Calu3 (cell line): Measurements from ENCODE around the gene CSNK1A1. TPM values are rescaled to one million over a fixed set of nuclear protein-coding genes. Genes with fewer than 3 reads are reported as not detected.

Experiments
- BruUV-seq: library from RNA; stranded (reverse); fragments of 400-500 nt; replicated peaks from 2 replicates; lab custom pipeline; 2021; lab: Mats Ljungman, UMichigan
- CTCF ChIA-PET: fragments of 300-600 bp; sonication (Branson Sonifier 250); formaldehyde crosslinking; loops from one replicate; lab custom pipeline; 2022; ENCODE audit warnings: antibody characterized with exemption; lab: Charles Lee
- DNase-seq: peaks from one replicate; pipeline ENCODE4 v3.0.0; 2022
- H3K27ac Mint-ChIP-seq: one replicate; pipeline ENCODE4 v1.8.0; 2022; ENCODE audit warnings: mixed read lengths; ENCODE audit not compliant: unreplicated experiment
- H3K27me3 Mint-ChIP-seq: one replicate; pipeline ENCODE4 v1.8.0; 2022; ENCODE audit warnings: mixed read lengths; ENCODE audit not compliant: unreplicated experiment
- H3K36me3 Mint-ChIP-seq: one replicate; pipeline ENCODE4 v1.8.0; 2022; ENCODE audit warnings: mild to moderate bottlenecking, moderate library complexity, mixed read lengths; ENCODE audit not compliant: insufficient read depth, unreplicated experiment
- H3K4me1 Mint-ChIP-seq: one replicate; pipeline ENCODE4 v1.8.0; 2022; ENCODE audit warnings: mild to moderate bottlenecking, low read depth, mixed read lengths; ENCODE audit not compliant: unreplicated experiment
- H3K4me3 Mint-ChIP-seq: one replicate; pipeline ENCODE4 v1.8.0; 2022; ENCODE audit warnings: mild to moderate bottlenecking, low read depth, moderate library complexity, mixed read lengths; ENCODE audit not compliant: unreplicated experiment
- H3K9me3 Mint-ChIP-seq: one replicate; pipeline ENCODE4 v1.8.0; 2022; ENCODE audit warnings: low read depth, mixed read lengths; ENCODE audit not compliant: unreplicated experiment
- intact Hi-C: fragments of 100-400 bp; cut with micrococcal nuclease; formaldehyde crosslinking; loops from one replicate; pipeline ENCODE4 v1.10.0; 2022; ENCODE audit not compliant: unreplicated experiment
- total RNA-seq: library from RNA; stranded (reverse); gene quantifications from 2 replicates; pipeline ENCODE4 v1.2.3, GENCODE V29; 2022
- TF ChIP-seq, protein P1 (sequence below): fragments of 200-600 bp; IDR thresholded peaks from one replicate; pipeline ENCODE4 v1.8.0; 2022; ENCODE audit warnings: antibody characterized with exemption; ENCODE audit not compliant: unreplicated experiment

Gene CSNK1A1
- total RNA-seq, 1 experiment from 2014 or later, result 377 TPM

DNA sequence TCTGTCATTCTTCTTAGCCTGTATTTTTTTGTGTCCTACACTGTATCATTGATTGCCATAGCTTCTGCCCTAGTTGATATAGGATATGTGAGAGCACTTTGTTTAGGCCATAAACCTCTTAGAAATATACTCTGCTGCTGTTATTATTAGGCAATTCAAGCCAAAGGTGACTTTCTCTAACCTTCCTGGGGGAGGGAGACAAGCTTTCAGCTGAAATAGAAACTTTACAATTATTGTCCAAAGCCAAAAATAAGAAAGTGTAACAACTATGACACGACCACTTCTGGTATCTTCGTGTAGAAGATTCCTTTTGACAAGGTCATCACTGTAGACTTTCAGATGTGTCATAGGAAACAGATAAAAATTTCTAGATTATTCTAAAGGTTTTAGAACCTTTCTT lies 12.2 kb upstream of the CSNK1A1 start:
- Mint-ChIP-seq H3K4me3 (peak overlapping the region; percentile 7), H3K27me3 (no peaks in the 10 kb centered on the region), H3K27ac (peak overlapping the region; percentile 87), H3K9me3 (no peaks in the 10 kb centered on the region), H3K4me1 (peaks cover 36% of the 10 kb centered on the region), H3K36me3 (peaks cover 14% of the 10 kb centered on the region)
- BruUV-seq, result no TSS peak
- no peak for DNase-seq
- intact Hi-C loops, result loop anchor here (5.0 to 10.0 kb wide), 3 partner anchors 54 to 299 kb away; no protein-coding TSS in a partner anchor
- TF ChIP-seq, protein P1, sequence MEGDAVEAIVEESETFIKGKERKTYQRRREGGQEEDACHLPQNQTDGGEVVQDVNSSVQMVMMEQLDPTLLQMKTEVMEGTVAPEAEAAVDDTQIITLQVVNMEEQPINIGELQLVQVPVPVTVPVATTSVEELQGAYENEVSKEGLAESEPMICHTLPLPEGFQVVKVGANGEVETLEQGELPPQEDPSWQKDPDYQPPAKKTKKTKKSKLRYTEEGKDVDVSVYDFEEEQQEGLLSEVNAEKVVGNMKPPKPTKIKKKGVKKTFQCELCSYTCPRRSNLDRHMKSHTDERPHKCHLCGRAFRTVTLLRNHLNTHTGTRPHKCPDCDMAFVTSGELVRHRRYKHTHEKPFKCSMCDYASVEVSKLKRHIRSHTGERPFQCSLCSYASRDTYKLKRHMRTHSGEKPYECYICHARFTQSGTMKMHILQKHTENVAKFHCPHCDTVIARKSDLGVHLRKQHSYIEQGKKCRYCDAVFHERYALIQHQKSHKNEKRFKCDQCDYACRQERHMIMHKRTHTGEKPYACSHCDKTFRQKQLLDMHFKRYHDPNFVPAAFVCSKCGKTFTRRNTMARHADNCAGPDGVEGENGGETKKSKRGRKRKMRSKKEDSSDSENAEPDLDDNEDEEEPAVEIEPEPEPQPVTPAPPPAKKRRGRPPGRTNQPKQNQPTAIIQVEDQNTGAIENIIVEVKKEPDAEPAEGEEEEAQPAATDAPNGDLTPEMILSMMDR, result no peak
- CTCF ChIA-PET, result interaction anchor here (1.0 to 1.8 kb wide), 12 partner anchors 12 to 196 kb away, joined by 3 to 11 read pairs (median 4); partner anchors contain the start of genes CSNK1A1 and IL17B

DNA sequence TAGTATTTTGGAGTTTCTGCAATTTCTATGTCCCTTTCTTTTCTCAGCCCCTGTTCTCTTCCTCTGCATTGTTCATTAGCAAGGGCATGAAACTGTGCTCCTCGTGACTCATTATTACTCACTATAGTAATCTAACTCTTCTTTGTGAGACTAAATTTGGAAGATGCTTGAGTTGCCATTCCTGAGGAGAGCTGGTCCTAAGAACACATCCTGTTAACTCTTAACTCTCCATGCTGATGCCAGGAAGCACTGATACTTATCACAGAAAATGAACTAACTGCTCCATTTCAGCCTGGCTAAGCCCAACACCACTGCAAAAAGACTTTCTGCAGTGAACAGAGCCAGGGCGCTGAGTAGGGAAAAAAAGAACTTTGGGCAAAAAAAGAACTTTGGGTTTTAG lies 10.6 kb upstream of the CSNK1A1 start:
- peak; percentile 37 for DNase-seq
- Mint-ChIP-seq H3K27me3 (no peaks in the 10 kb centered on the region), H3K4me1 (peaks cover 36% of the 10 kb centered on the region), H3K36me3 (peaks cover 14% of the 10 kb centered on the region), H3K9me3 (no peaks in the 10 kb centered on the region), H3K4me3 (peak overlapping the region; percentile 63), H3K27ac (peak overlapping the region; percentile 87)
- CTCF ChIA-PET, result interaction anchor here (0.5 to 1.8 kb wide), 9 partner anchors 10 to 836 kb away, joined by 3 to 9 read pairs (median 4); partner anchors contain the start of gene CSNK1A1
- TF ChIP-seq, protein P1, result no peak
- no TSS peak for BruUV-seq
- intact Hi-C loops, result loop anchor here (5.0 to 10.0 kb wide), 3 partner anchors 55 to 297 kb away; no protein-coding TSS in a partner anchor

DNA sequence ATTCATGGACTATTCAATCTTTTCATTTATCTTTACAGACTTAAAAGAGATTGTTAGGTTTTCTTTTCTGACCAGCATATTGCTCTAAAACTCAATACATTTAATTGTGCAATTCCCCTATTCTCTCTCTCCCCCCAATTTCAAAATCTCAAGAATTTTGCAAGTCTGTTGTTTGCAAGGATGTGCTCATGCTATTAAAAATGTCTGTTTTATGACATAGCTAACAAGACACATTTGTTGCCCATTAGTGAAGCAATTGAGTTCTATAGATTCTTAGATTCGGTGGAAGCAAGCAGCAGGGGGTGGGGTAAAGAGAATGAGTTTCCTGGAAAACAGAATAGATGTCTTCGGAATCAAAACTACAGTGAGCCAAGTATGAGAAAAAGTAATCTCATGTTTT lies 8.5 kb upstream of the CSNK1A1 start:
- H3K4me3 Mint-ChIP-seq, result no peak overlapping the region
- H3K27ac Mint-ChIP-seq, result no peak overlapping the region
- CTCF ChIA-PET, result no interaction called here
- TF ChIP-seq, protein P1, result no peak
- peaks cover 30% of the 10 kb centered on the region for H3K4me1 Mint-ChIP-seq
- H3K27me3 Mint-ChIP-seq, result no peaks in the 10 kb centered on the region
- intact Hi-C loops, result loop anchor here (5.0 to 10.0 kb wide), 3 partner anchors 58 to 295 kb away; no protein-coding TSS in a partner anchor
- no TSS peak for BruUV-seq
- DNase-seq, result no peak
- no peaks in the 10 kb centered on the region for H3K9me3 Mint-ChIP-seq
- H3K36me3 Mint-ChIP-seq, result peaks cover 14% of the 10 kb centered on the region

DNA sequence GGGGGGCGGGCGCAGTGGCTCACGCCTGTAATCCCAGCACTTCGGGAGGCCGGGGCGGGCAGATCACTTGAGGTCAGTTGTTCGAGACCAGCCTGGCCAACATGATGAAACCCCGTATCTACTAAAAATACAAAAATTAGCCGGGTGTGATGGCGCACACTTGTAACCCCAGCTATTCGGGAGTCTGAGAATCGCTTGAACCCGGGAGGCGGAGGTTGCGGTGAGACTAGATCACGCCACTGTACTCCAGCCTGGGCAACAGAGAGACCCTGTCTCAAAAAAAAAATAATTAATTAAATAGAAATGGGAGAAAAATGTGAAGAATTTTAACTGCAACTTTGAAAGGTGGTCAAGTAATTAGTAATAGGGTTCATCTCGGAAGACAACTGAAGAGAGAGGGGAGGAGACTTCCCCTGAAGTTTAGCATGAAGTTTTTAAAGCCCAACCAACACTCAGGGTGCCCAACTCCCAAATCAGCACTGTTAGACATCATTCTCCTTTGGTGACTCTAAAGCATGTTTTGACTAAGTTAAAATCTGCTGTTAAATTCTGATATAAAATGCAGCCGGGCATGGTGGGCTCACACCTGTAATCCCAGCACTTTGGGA lies 1.4 kb upstream of the CSNK1A1 start:
- CTCF ChIA-PET, result interaction anchor here (2.1 kb wide), 2 partner anchors 9 to 11 kb away, joined by 5 to 9 read pairs; no protein-coding TSS in a partner anchor
- intact Hi-C loops, result no loop called here
- TF ChIP-seq, protein P1, result no peak
- DNase-seq, result no peak
- H3K4me3 Mint-ChIP-seq, result no peak overlapping the region
- peaks cover 9% of the 10 kb centered on the region for H3K4me1 Mint-ChIP-seq
- H3K27me3 Mint-ChIP-seq, result no peaks in the 10 kb centered on the region
- no peak overlapping the region for H3K27ac Mint-ChIP-seq
- BruUV-seq, result no TSS peak
- peaks cover 46% of the 10 kb centered on the region for H3K36me3 Mint-ChIP-seq
- H3K9me3 Mint-ChIP-seq, result no peaks in the 10 kb centered on the region
